Lung microvascular endothelial cell (primary cell): ENCODE results near the gene SH3RF3. TPM values are rescaled to one million over a fixed set of nuclear protein-coding genes. Genes with fewer than 3 reads are reported as not detected.

ENCODE experiments used
- DNase-seq, 2 donors: peaks; one replicate each; pipeline versions ENCODE4 v3.0.0 to v3.0.0-alpha.2; 2010; ENCODE audit warnings: low read depth in 2 of 2
- total RNA-seq: library from RNA; depleted of rRNA; stranded (reverse); fragments of >200 nt; gene quantifications from 2 replicates; pipeline ENCODE4 v1.2.1, GENCODE V29; 2014

Gene SH3RF3
- total RNA-seq, 1 donor from 2014 or later: 7.3 TPM

DNA sequence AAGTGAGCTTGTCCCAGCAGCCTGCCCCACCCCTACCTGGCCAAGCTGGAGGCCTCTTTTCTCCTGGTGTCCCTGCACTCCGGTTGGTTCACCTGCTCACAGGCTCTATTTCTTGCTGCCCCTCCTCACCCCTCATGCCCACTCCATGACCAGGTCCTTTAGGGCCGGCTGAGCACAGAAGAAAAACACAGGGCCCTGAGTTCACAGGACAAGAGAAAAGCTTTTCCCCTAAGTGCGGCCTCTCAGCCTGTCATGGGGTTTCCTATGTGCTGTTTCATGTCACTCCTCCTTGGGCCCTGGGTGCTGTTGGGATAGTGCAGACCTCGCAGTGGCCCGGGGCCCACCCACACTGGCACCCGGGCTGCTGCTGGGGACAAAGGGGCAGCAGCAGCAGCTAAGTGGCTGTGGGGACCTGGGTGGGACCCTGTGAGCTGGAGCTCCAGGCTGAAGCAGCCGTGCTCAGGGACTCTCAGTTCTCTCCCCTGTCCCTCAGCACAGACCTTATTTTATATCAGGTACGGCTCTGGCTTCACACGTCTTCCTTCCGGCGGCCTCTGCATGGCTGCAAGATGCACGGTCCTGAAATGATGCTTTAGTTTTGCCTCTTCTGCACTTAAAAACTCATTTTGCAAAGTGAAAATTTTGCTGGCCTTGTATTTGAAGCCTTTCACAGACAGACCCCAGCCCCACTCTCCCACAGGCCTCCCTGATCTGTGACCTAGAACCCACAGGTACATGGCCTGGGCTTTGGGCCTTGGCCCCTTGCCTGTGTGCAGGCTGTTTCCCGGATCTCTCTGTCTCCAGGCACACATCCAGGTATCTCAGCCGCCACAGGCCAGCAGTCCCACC is 71.8 kb downstream of the SH3RF3 start:
- DNase-seq: no peak

DNA sequence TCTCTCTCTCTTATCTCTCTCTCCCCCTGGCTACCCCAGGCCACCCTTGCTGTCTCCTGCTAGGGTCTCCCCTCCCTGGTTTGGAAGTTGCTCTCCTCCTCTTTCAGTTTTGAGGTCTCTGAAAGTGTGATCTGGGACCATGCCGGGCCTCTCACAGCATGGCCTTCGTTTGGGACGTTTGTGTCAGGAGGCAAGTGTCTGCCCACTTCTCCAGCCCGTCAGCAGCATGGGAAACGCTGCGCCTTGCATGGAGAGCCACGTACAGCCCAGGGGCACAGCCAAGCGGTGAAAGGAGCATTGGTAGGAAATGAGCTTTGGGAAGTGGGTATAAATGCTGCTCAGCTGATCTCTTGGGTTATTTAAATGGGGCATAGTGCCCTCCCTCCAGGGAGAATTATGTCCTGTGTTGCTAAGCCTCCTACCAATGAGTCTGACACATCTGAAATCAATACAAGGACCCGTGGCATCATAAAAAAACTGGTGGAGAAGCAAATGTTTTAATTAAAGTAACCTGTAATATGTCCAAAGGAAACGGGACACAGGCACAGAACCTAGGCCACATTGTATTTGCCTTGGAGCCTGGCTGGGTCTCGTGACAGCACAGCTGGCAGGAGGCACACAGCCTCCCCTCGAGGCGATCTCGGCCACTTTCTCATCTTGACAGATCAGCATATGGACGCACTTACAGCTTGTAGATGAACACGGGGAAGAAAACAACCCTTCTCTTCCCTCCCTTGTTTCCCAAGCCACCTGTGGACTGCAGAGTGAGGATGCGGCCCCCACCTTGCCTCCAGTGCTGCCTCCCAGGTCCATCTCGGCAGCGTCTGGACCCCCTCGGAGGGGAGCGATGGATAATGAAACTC is 72.7 kb downstream of the SH3RF3 start:
- DNase-seq: peak; percentile 39 to 48

DNA sequence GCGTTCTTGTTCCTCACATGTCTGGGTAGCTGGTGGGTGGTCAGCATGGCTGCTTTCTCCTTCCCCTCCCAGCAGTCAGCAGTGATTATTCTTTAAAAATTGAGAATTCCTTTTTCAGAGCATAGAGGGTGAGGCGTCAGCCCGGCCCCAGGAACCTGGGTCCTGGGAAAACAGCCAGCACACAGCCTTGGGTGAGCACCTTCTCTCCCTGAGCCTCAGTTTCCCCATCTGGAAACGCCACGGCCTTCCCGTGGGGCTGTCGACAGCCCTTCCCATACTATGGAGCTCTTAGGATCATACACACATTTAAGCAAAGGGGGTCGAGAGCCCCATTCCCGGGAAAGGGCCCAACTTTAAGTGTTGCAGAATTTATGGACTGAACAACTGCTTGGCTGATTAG is 73.5 kb downstream of the SH3RF3 start:
- no peak for DNase-seq

DNA sequence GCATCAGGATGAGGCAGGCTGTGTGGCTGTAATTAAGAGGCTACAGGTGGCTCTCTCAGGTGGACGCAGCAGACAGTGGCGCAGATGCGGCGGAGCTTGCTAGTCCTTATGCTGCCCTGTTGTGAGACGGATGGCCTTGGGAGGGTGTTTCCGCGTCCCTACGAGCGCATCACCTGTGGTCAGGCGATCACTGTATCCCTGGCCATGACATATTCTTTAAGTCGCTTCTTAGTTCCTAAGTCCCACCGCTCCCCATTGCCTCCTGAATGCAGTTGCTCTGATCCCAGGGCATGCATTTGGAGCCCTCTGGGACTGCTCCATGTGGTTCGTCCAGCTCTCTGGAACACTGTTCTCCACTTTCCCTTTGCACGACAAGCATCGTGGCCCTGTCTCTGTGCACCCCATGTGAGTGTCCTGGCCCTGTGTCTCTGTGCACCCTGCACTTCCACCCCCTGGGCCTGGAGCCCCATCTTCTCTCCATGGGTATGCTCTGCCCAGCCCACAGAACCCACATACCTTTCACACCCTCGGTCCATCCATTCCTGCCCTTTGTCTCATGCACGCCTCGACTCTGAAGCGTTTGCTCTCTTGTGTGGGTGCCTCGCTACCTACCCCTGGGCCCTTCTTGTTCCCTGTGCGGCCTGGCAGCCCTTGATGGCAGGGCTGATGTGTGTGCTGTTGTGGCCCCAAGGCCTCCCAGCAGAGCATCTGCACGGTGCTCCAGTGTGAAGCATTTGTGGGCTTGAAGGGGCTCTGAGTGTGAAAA is 74.4 kb downstream of the SH3RF3 start:
- no peak for DNase-seq

DNA sequence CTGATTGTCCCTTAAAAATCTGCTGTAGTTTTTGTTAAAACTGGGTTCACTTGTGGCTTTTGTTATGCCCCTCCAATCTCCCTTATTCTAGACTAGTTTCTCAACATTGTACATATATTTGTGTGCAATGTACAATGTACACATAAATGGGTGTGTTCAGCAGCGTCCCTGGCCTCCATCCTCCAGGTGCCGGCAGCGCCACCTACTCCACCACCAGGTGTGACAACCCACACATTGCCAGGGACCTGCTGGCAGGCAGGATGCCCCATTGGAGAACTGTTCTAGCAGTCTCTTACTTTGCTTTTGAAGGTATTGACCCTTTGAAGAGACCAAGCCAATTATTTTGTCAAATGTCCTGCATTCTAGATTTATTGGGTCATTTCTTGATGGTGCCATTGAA is 75.4 kb downstream of the SH3RF3 start:
- DNase-seq: no peak

DNA sequence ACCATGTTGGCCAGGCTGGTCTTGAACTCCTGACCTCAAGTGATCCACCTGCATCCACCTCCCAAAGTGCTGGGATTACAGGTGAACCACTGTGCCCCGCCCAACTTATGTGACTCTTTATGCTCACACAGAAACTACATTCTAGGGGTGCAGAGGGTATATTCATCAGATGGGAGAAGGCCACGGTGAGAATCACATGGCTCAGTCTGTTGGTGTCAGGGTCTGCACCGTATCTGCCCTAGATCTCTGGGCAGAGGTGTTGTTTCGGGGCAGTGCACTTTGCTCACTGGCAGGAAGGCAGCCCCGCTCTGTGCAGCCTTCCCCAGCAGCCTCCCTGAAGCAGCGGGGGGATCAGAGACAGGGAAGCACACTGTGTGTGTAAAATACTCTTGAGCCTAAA is 76.4 kb downstream of the SH3RF3 start:
- DNase-seq: no peak

DNA sequence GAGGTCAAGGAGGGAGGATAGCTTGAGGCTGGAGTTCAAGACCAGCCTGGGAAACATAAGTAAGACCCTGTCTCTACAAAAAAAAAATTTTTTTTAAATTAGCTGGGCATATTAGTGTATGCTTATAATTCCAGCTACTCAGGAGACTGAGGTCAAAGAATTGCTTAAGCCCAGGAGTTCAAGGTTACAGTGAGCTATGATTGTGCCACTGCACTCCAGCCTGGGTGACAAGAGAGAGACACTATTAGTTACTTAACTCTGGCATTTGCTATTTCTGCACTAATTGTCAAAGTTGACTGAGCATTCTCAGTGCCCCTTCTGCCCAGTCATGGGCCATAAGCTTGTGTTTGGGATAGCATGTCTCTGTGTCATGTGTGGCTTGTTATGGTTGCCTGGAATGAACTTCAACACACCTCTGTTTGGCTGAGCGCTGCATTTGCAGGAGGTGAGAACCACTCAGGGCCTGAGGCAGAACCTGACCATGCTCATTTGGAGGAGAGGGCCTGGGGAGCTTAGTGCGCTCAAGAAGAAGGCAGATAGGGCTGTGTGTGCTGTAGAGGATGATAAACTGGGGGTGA is 77.7 kb downstream of the SH3RF3 start:
- no peak for DNase-seq

DNA sequence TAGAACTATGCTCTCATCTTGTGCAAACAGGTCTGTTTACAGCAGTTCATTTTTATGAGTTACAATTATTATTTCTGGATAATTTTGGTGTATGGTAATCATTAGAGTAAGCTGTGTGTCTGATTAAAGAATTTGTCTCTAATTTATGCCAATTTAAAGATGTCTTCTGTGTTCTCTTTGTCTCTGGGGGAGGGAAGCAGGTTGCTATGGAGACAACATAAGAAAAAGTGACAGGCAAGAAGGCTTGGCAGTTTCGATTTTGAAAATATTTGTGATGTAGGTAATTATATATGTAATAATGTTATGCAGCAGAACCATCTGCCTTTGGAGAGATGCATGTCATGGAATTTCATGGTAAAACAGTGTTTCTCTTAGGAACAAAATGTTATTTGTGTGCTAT is 78.2 kb downstream of the SH3RF3 start:
- DNase-seq: peak in 1 of 2 donors; percentile 43

DNA sequence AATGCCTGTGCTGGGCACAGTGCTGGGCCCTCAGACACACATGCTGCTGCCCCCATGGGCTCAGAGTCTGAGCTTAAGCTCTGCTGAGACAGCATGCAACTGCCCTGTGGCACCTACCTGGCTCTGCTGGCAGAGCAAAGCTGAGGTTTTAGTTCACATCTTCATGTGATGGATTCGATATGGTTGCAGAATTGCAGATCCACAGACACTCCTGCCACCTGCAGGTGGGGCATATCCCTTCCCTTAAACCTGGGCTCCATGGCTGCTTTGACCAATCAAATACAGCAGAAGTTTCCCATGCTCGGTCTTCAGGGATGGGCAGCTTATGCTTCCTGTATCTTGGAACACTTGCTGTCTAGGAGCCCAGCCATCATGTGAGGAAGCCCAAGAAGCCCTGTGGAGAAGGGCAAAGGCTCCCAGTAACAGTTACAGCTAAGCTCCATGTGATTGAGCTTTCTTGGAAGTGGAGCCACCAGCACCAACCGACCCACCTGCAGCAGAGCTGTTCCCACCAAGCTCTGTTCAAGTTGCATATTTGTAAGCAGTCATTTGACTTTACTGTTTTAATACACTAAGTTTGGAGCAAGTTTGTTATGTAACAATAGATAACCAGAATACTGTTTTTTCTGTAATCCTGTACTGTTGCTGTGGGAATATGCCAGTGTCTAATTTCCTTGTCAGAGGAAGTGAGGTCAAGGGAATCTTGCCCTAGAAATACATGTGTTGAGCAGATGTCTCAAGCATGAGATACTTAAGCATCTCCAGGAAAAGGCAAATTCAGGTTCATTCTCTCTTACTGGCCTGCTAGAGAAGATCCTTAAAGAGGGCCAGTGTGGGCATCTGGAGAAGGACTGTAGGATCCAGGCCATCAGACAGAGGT is 79.3 kb downstream of the SH3RF3 start:
- DNase-seq: peak in 1 of 2 donors; percentile 65

DNA sequence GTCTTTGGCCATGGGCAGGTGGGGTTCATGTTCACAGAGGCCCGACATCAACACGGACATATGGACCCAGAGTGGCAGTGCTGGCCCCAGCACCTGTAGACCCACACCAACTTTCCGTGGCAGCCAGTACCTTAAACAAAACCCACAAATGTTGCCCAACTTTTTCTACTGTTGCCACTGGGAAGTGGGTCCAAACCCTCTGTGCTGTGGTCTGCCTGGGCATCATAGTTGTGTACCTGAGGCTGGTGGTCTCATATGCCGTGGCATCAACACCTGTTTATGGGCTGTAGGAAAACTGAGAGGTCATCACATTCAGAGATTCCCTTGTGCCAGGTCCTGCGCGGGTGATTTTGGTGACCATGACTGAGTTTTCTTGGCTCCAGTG is 79.9 kb downstream of the SH3RF3 start:
- no peak for DNase-seq

DNA sequence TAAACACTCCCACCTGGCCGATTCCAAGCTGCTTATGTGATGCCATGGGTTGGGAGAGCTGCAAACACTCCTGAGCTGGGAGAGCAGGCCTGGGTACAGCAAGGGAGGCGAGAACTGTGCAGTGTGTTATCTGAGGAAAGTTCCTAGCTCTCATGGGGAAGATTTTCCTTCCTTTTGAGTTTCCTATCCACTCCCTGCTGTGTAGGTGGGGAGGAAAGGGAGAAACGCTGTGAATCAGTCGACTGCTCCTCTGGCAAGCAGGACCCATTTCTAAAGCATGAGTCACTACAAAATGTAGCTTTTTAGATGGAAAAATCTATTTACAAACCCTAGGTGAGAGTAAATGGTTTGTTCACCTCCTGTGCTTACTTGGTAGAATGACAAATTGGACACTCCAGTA is 80.4 kb downstream of the SH3RF3 start:
- DNase-seq: peak; percentile 75 to 83

DNA sequence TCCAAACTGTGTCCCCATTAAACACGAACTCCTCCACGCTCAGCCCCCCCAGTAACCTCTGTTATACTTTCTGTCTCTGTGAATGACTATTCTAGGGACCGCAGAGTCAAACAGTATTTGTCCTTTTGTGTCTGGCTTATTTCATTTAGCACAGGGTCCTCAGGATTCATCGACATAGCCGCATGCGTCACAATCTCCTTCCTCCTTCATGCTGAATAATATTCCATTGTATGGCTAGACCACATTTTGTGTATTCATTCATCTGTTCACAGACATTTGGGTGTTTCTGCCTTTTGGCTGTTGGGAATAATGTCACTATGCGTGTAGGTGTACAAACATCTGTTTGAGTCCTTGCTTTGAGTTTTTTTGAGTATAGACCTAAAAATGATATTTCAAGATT is 80.9 kb downstream of the SH3RF3 start:
- DNase-seq: peak; percentile 35 to 63

DNA sequence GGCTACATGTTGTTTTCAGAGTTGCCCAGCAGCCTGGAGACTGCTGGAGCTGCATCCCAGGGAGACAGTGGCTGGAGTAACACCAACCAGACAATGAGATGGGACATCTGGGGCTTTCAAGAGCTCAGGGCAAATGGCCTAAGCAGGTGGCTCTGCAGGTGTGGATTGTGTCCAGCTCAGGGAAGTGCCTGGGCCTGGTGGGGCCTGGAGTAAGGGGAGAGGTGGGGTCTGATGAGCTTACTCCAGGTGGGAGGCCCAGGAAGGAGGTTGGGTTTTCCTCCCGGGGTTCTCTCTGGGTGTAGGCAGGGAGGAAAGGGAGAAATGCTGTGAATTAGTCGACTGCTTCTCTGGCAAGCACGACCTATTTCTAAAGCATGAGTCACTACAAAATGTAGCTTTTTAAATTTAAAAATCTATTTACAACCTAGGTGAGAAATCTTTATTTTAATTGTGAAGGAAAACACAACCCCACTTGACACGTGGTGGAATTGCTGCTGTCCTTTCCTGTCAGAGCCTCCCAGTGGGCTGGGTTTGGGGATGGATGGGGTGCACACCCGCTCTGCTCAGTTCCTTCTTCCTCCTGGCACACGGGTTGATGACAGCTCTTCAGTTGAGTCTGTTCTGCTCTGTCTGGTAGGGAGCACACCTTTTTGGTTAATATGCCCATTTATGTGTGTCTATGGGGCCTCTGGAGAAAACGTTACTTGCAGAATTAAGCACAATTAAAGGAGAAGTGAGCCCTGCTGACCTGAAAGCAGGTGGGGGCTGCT is 81.6 kb downstream of the SH3RF3 start:
- DNase-seq: peak in 1 of 2 donors; percentile 39

DNA sequence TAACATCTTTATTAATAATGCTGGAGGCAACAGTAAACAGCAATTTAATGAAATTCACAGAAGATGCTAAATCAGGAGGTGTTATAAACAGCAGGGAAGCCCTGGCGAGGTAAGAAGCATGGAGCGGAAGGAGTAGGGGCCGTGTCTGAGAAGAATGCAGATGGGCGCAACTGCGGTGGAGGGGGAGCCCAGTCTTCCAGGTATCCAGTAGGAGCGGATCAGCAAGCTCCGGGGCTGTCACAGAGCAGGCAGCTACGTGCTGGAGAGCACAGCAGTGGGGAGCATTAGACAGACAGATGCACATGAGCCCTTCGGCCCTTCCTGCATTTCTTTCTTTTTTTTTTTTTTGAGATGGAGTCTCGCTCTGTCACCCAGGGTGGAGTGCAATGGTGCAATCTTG is 82.3 kb downstream of the SH3RF3 start:
- no peak for DNase-seq

DNA sequence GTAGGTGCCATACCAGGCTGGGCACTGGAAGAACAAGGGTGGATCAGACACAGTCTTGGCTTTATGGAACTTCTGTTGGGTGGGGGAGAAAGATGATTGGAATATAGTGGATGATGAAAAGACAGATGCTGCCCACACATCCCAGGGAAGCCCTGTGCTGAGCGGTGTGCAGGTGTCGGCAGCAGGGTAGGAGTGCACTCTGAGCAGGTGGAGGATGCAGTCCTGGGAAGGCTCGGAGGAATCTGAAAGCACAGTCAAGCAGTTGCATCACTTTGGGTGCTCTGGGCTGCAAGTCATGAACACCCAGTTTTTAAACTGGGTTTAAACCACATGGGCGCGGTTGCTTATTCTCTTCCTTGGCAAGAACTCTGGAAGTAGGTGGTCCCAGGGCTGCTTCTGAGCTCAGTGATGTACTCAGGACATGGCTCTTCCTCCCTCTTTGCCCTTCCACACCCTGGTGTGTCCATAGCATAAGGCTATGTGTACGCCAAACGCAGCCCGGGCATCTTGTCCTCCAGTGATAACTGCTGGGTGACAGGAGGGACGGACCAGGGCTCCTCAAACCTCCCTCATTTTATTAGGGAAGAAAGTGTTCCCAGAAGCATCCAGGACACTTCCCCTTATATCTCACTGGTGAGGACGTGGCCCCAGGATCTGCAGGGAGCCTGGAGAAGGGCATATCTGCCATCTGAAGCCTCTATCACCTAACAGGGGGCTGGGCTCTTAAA is 84.0 kb downstream of the SH3RF3 start:
- no peak for DNase-seq

DNA sequence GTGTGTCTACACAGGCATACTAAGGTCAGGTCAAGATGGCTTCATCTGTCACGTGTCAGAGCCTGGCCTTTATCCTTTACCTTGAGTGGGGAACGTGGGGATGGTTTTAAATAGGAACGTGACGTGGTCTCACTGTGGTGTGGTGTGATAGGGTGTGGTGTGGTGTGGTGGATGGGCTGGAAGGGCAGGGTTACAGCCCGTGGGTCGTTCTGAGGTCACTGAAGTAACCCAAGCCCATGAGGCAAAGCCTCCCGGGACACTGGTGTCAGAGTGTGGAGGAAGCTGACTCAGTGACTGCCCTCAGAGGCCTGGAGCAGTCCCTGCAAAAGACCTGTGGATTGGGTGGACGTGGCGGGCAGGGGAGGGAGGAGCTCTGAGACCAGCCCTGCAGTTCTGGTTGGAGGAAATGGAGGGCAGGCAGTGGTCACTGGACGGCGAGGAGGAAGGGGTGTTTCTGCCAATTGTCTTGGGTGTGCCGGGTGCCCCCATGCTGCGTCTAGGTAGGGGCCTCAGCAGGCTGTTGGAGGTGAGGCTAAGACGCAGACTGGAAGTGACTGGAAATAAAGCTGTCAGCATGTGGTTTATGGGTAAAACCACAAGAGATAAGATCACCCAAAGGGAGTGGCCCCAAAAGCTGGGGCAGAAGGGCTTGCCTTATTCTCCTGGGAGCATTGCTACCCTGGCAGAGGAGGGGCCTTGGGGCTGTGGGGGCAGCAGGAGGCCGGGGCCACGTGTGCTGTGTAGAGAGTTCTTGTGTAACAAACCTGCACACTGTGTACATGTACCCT is 84.8 kb downstream of the SH3RF3 start:
- DNase-seq: peak; percentile 43 to 90

DNA sequence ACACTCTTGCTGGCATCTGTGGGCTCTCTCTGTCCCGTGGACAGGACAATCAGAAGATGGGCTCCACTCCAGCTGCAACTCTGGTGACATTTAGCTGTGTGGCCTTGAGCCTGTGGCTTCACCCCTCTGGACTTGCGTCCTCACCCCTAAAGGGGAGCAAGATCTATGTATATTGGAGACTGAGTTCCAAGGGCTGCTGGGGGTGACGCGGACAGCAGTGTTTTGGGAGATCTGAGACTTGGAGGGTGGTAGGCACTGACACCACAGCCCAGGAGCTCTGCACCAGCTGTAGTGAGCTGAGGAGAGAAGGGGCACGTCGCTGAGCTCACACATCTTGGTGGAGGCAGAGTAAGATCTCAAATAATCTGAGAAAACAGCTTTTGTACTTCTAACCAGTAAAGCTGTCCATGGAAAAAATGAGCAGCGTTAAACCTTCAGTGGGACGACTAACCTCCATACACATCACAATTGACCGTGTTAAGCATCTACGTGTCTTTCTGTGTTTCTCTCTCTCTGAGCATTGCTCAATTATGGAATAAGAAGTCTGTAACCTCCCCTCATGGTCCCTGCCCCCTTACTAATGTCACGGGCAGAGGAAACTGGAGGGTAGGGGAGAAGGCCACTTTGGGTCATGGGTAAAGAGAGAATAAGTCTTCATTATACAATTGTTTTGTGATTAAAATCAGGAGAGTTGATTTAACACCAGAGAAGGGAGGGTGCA is 85.8 kb downstream of the SH3RF3 start:
- no peak for DNase-seq

DNA sequence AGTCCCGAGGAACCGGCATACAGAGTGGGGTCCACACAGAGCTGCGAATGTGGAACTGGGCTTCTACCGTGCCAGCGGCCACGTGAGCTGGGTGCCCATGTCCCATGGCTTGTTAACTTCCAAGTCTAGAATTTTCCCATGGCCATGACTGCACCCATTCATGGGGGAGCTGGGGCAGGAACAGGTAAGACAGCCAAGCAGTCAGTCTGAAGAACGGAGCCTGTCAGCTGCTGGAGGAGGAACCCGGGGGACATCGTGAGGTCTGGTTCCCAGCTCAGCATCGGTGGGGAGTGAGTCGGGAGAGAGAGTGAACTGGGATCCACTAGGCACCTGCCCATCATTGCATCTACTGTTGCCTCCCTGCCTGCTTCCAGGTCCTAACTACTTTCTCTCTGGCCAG is 86.9 kb downstream of the SH3RF3 start:
- no peak for DNase-seq
